ENCODE measurements around the gene TPCN2. TPM values are rescaled to one million over a fixed set of nuclear protein-coding genes. Genes with fewer than 3 reads are reported as not detected.

Gene TPCN2
- total RNA-seq, 1 experiment from 2014 or later: 15.2 TPM

- no peaks in the 10 kb centered on the region for H3K79me2 ChIP-seq (ENCODE audit: insufficient read depth, low read length)
- ATAC-seq: no peak
- H3K4me2 ChIP-seq (ENCODE audit: low read length): no peak overlapping the region
- no peak overlapping the region for H3K9ac ChIP-seq (ENCODE audit: low read length)
- H3K27me3 ChIP-seq (ENCODE audit: insufficient read depth, low read length): no peaks in the 10 kb centered on the region
- H3K9me2 ChIP-seq (ENCODE audit: insufficient read depth): no peaks in the 10 kb centered on the region
- DNase-seq (ENCODE audit: low read depth, low spot score): no peak
- H2AFZ ChIP-seq (ENCODE audit: low read depth, low read length, poor library complexity, severe bottlenecking): no peak overlapping the region
- TF ChIP-seq SRF (IDR thresholded peaks at IDR 0.05; ENCODE audit: low read depth): no peak
- TF ChIP-seq ELF1 (IDR thresholded peaks at IDR 0.05; ENCODE audit: borderline replicate concordance, low read depth): no peak
- TF ChIP-seq TCF7L2 (IDR thresholded peaks at IDR 0.05; ENCODE audit: borderline replicate concordance, extremely low read depth, insufficient read depth, insufficient read length): no peak
- no peak for TF ChIP-seq POLR2A (IDR thresholded peaks at IDR 0.05; ENCODE audit: borderline replicate concordance, extremely low read depth, insufficient read depth, insufficient read length)
- TF ChIP-seq JUND (IDR thresholded peaks at IDR 0.05): no peak
- no peak for TF ChIP-seq CBX3 (IDR thresholded peaks at IDR 0.05; ENCODE audit: low read depth)
- TF ChIP-seq CTCF (IDR thresholded peaks at IDR 0.05 in 2 of 3, conservative IDR thresholded peaks at IDR 0.05 in 1 of 3; ENCODE audit: borderline replicate concordance in 1 of 3, insufficient read depth in 1 of 3, low read depth in 2 of 3, low read length in 2 of 3): no peak
- ChIA-PET CTCF (no interaction called here), POLR2A (no interaction called here), RAD21 (ENCODE audit: low non-redundant PET in 1 of 2, low total read pairs in 2 of 2, uncharacterized antibody in 2 of 2, unreplicated experiment in 2 of 2) (no interaction called here)
- H3K27ac ChIP-seq (ENCODE audit: low read depth, low read length): no peak overlapping the region
- intact Hi-C loops (cut with micrococcal nuclease): no loop called here
- no peaks in the 10 kb centered on the region for H4K20me1 ChIP-seq (ENCODE audit: insufficient read depth)
- peaks cover 0 to 2% of the 10 kb centered on the region in 2 experiments; a peak in 1 of 4 replicates for H3K36me3 ChIP-seq (ENCODE audit: control insufficient read depth in 1 of 2, insufficient read depth in 2 of 2, low read length in 2 of 2)
- peaks cover 14 to 25% of the 10 kb centered on the region in 2 experiments for H3K4me1 ChIP-seq (ENCODE audit: control insufficient read depth in 1 of 2, insufficient read depth in 2 of 2, low read length in 2 of 2)
- BruUV-seq (replicated peaks): no TSS peak
- no peak overlapping the region for H3K4me3 ChIP-seq (replicated peaks in 1 of 2; ENCODE audit: low read depth in 1 of 2, low read length in 2 of 2)
- no peaks in the 10 kb centered on the region for H3K9me3 ChIP-seq (ENCODE audit: control insufficient read depth in 1 of 2, insufficient read depth in 1 of 2, low read depth in 1 of 2, low read length in 2 of 2)
Measured at GRCh38 chr11:69071956-69072355, 23.2 kb downstream of the TPCN2 start.

- POLR2A ChIA-PET: no interaction called here
- DNase-seq (ENCODE audit: low read depth, low spot score): no peak
- no peak overlapping the region for H3K27ac ChIP-seq (ENCODE audit: low read depth, low read length)
- H3K4me3 ChIP-seq (replicated peaks in 1 of 2; ENCODE audit: low read depth in 1 of 2, low read length in 2 of 2): no peak overlapping the region
- CTCF ChIA-PET: no interaction called here
- peaks cover 0 to under 1% of the 10 kb centered on the region in 2 experiments; a peak in 2 of 4 replicates for H3K36me3 ChIP-seq (ENCODE audit: control insufficient read depth in 1 of 2, insufficient read depth in 2 of 2, low read length in 2 of 2)
- no peak for ATAC-seq
- H3K4me2 ChIP-seq (ENCODE audit: low read length): no peak overlapping the region
- H4K20me1 ChIP-seq (ENCODE audit: insufficient read depth): no peaks in the 10 kb centered on the region
- H3K9ac ChIP-seq (ENCODE audit: low read length): no peak overlapping the region
- RAD21 ChIA-PET (ENCODE audit: low non-redundant PET in 1 of 2, low total read pairs in 2 of 2, uncharacterized antibody in 2 of 2, unreplicated experiment in 2 of 2): no interaction called here
- no peaks in the 10 kb centered on the region for H3K79me2 ChIP-seq (ENCODE audit: insufficient read depth, low read length)
- peaks cover 14 to 25% of the 10 kb centered on the region in 2 experiments for H3K4me1 ChIP-seq (ENCODE audit: control insufficient read depth in 1 of 2, insufficient read depth in 2 of 2, low read length in 2 of 2)
- no peak for TF ChIP-seq MAX (IDR thresholded peaks at IDR 0.05)
- TF ChIP-seq CTCF (IDR thresholded peaks at IDR 0.05 in 2 of 3, conservative IDR thresholded peaks at IDR 0.05 in 1 of 3; ENCODE audit: borderline replicate concordance in 1 of 3, insufficient read depth in 1 of 3, low read depth in 2 of 3, low read length in 2 of 3): no peak
- TF ChIP-seq ZNF274 (IDR thresholded peaks at IDR 0.05; ENCODE audit: low read depth, low read length): no peak
- no peak for TF ChIP-seq ELF1 (IDR thresholded peaks at IDR 0.05; ENCODE audit: borderline replicate concordance, low read depth)
- TF ChIP-seq CEBPB (IDR thresholded peaks at IDR 0.05; ENCODE audit: low read depth): no peak
- no peak for TF ChIP-seq POLR2A (IDR thresholded peaks at IDR 0.05; ENCODE audit: borderline replicate concordance, extremely low read depth, insufficient read depth, insufficient read length)
- no peak for TF ChIP-seq SP1 (IDR thresholded peaks at IDR 0.05; ENCODE audit: low read depth)
- no peak for TF ChIP-seq EZH2phosphoT487 (IDR thresholded peaks at IDR 0.05; ENCODE audit: borderline replicate concordance)
- no peak for TF ChIP-seq CBX3 (IDR thresholded peaks at IDR 0.05; ENCODE audit: low read depth)
- TF ChIP-seq ZBTB33 (IDR thresholded peaks at IDR 0.05; ENCODE audit: extremely low read depth, insufficient replicate concordance, low read length): no peak
- no peak overlapping the region for H2AFZ ChIP-seq (ENCODE audit: low read depth, low read length, poor library complexity, severe bottlenecking)
- H3K27me3 ChIP-seq (ENCODE audit: insufficient read depth, low read length): no peaks in the 10 kb centered on the region
- intact Hi-C loops (cut with micrococcal nuclease): no loop called here
- no peaks in the 10 kb centered on the region for H3K9me2 ChIP-seq (ENCODE audit: insufficient read depth)
- no TSS peak for BruUV-seq (replicated peaks)
- H3K9me3 ChIP-seq (ENCODE audit: control insufficient read depth in 1 of 2, insufficient read depth in 1 of 2, low read depth in 1 of 2, low read length in 2 of 2): no peaks in the 10 kb centered on the region
Measured at GRCh38 chr11:69073469-69073868, 24.7 kb downstream of the TPCN2 start.
